Esophagus muscularis mucosa (tissue), 4 donors: ENCODE results near the gene CAMTA1. TPM values are rescaled to one million over a fixed set of nuclear protein-coding genes. Genes with fewer than 3 reads are reported as not detected.

ENCODE experiments used
- DNase-seq: peaks from one replicate; pipeline ENCODE4 v3.0.0-alpha.2; 2017; ENCODE audit errors: extremely low spot score
- H3K27ac ChIP-seq, 4 donors: fragments of 200-600 bp; sonication (generic); replicated peaks in 1 of 4; 1 replicate in 3 of 4; 2 replicates in 1 of 4; pipeline ENCODE4 v1.5.1; 2016 to 2019; ENCODE audit warnings: mild to moderate bottlenecking in 1 of 4
- H3K27me3 ChIP-seq, 4 donors: fragments of 200-600 bp; sonication (generic); one replicate each; pipeline versions ENCODE4 v1.5.1 to v1.6.0; 2016 to 2019
- H3K36me3 ChIP-seq, 4 donors: fragments of 200-600 bp; sonication (generic); one replicate each; pipeline ENCODE4 v1.5.1; 2016 to 2019
- H3K4me1 ChIP-seq, 4 donors: fragments of 200-600 bp; sonication (generic); one replicate each; pipeline ENCODE4 v1.5.1; 2016 to 2019
- H3K4me3 ChIP-seq, 4 donors: fragments of 200-600 bp; sonication (generic); 1 replicate in 2 of 4; 2 replicates in 2 of 4; pipeline ENCODE4 v1.5.1; 2016 to 2019; ENCODE audit warnings: mild to moderate bottlenecking in 4 of 4, moderate library complexity in 1 of 4
- H3K9me3 ChIP-seq, 4 donors: fragments of 200-600 bp; sonication (generic); 1 replicate in 3 of 4; 2 replicates in 1 of 4; pipeline ENCODE4 v1.5.1; 2016 to 2019
- EP300 ChIP-seq: sonication (generic); formaldehyde crosslinking; IDR thresholded peaks from one replicate; pipeline ENCODE4 v1.6.1; 2017; ENCODE audit warnings: antibody characterized with exemption
- POLR2A ChIP-seq: fragments of 450-650 bp; IDR thresholded peaks from one replicate; pipeline ENCODE4 v1.6.1; 2017; ENCODE audit warnings: antibody characterized with exemption, moderate library complexity, mild to moderate bottlenecking, low read depth
- POLR2AphosphoS5 ChIP-seq, 2 donors: sonication (generic); formaldehyde crosslinking; IDR thresholded peaks; one replicate each; pipeline ENCODE4 v1.6.1; 2017; ENCODE audit warnings: antibody characterized with exemption in 2 of 2
- WGBS: methylation state at CpG from one replicate; pipeline ENCODE4 v1.1.5; 2018; 5-methylcytosine and 5-hydroxymethylcytosine counted together
- intact Hi-C: fragments of 100-400 bp; cut with DNase I; formaldehyde crosslinking; loops from one replicate; pipeline ENCODE4 v1.15.1; 2023
- total RNA-seq, 4 donors: library from RNA; depleted of rRNA; stranded (reverse); fragments of >200 nt; gene quantifications; one replicate each; pipeline versions ENCODE4 v1.1.0 to v1.2.1, GENCODE V29; 2016
- TF ChIP-seq, protein P1 (sequence below), 3 experiments: fragments of 200-600 bp in 2 of 3; fragments of 450-650 bp in 1 of 3; sonication (generic) in 2 of 3; IDR thresholded peaks; one replicate each; pipeline ENCODE4 v1.5.1; 2017 to 2019; ENCODE audit warnings: antibody characterized with exemption in 3 of 3, mild to moderate bottlenecking in 2 of 3, moderate library complexity in 1 of 3

The CAMTA1 gene
- total RNA-seq, 4 donors from 2014 or later, result 109 to 226 (median 139) TPM

GRCh38 chr1:7032992-7033391 is 247.7 kb downstream of the CAMTA1 start:
- Histone ChIP-seq H3K4me1 (no peaks in the 10 kb centered on the region), H3K4me3 (no peak overlapping the region), H3K27ac (no peak overlapping the region), H3K9me3 (peaks cover 0 to 11% (median 7%) of the 10 kb centered on the region in 4 donors), H3K36me3 (no peaks in the 10 kb centered on the region), H3K27me3 (no peaks in the 10 kb centered on the region)
- no peak for DNase-seq
- intact Hi-C loops, result no loop called here
- 80% methylated on average over 2 of the region's 2 CpGs for WGBS
- TF ChIP-seq POLR2A, result no peak
- no peak for TF ChIP-seq EP300
- TF ChIP-seq, protein P1, sequence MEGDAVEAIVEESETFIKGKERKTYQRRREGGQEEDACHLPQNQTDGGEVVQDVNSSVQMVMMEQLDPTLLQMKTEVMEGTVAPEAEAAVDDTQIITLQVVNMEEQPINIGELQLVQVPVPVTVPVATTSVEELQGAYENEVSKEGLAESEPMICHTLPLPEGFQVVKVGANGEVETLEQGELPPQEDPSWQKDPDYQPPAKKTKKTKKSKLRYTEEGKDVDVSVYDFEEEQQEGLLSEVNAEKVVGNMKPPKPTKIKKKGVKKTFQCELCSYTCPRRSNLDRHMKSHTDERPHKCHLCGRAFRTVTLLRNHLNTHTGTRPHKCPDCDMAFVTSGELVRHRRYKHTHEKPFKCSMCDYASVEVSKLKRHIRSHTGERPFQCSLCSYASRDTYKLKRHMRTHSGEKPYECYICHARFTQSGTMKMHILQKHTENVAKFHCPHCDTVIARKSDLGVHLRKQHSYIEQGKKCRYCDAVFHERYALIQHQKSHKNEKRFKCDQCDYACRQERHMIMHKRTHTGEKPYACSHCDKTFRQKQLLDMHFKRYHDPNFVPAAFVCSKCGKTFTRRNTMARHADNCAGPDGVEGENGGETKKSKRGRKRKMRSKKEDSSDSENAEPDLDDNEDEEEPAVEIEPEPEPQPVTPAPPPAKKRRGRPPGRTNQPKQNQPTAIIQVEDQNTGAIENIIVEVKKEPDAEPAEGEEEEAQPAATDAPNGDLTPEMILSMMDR (IDR thresholded peaks at IDR 0.05), result no peak
- TF ChIP-seq POLR2AphosphoS5 (IDR thresholded peaks at IDR 0.05), result no peak

- 90% methylated on average over 8 of the region's 8 CpGs for WGBS
- no peaks in the 10 kb centered on the region for H3K27me3 ChIP-seq
- no peak for TF ChIP-seq POLR2A
- TF ChIP-seq, protein P1 (IDR thresholded peaks at IDR 0.05), result no peak
- TF ChIP-seq EP300, result no peak
- no peak for TF ChIP-seq POLR2AphosphoS5 (IDR thresholded peaks at IDR 0.05)
- H3K4me1 ChIP-seq, result no peaks in the 10 kb centered on the region
- no peak overlapping the region for H3K27ac ChIP-seq
- intact Hi-C loops, result no loop called here
- H3K4me3 ChIP-seq, result no peak overlapping the region
- DNase-seq, result no peak
- H3K9me3 ChIP-seq, result peaks cover 0 to 9% (median 6%) of the 10 kb centered on the region in 4 donors
- H3K36me3 ChIP-seq, result no peaks in the 10 kb centered on the region
Measured at GRCh38 chr1:7036386-7036785, 251.1 kb downstream of the CAMTA1 start.

DNA sequence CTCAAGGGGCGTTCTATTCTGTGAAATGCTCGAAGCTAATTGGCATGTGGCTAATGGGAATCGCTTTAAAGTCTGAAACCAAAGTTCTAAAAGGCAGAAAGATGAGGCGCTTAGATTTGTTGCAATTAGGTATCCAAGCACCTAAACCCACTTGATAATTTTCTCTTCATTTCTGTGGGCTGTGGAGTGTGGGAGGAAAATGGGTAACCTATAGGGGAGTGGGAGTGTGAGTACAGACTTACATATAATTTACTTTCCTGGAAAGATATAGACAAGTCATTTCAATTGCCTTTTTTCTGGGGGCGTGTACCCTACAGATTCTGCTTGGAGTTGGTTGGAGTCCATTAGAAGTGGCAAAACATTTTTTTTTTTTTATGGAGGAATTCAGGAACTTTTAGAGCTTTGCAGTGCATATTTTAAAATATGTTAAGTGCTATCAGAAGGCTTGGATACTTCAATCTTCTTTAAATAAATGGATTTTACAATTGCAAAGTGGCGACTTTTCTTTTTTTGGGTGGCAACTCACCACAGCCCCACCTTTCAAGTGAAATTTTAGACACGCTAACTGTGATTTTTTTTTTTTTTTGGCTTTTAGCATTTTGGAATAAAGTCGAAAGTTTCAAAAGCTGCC is 254.5 kb downstream of the CAMTA1 start:
- 93% methylated on average over 8 of the region's 8 CpGs for WGBS
- TF ChIP-seq, protein P1 (IDR thresholded peaks at IDR 0.05), result no peak
- TF ChIP-seq EP300, result no peak
- no peak for TF ChIP-seq POLR2A
- TF ChIP-seq POLR2AphosphoS5 (IDR thresholded peaks at IDR 0.05), result no peak

DNA sequence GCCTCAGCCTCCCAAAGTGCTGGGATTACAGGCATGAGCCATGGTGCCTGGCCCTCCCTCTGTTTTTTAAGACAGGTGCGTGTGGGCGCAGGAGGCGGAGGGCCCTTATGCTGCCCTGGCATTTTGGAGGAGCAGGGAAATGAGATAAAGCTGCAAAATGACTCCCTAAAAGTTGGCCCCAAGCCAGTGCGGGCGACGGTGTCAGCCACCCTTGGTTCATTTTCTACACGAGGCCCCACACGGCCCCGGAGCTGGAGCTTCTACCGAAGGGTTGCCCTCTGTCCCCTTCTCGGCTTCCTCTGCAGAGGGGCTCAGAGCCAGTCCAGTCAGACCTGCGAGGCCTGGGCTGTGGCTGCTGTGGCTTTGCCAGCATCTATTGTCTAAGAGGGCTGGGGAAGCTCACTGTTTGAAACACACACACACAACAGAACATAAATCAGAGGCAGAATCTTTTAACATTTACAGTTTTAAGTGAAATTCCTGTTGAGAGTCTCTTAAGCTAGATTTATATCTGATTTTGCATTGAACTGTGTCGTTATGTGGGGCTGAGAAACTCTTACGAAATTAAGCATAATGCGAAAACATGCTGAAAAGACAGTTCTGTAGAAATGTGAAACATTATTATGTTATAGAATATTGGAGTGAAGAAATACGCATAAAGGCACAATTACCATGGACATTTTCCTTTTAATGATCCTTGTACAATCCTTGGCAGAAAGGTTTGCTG is 255.9 kb downstream of the CAMTA1 start:
- DNase-seq, result no peak

More for the DNA sequence above, 254.5 kb downstream of the CAMTA1 start:
- peaks cover 0 to 28% (median 0%) of the 10 kb centered on the region in 4 donors for H3K27me3 ChIP-seq
- no peak overlapping the region for H3K27ac ChIP-seq
- H3K4me3 ChIP-seq, result no peak overlapping the region
- intact Hi-C loops, result loop anchor here (5.0 kb wide), 1 partner anchor 608 kb away; no protein-coding TSS in a partner anchor
- H3K36me3 ChIP-seq, result no peaks in the 10 kb centered on the region
- no peaks in the 10 kb centered on the region for H3K4me1 ChIP-seq
- H3K9me3 ChIP-seq, result no peaks in the 10 kb centered on the region
- no peak for DNase-seq

More for the DNA sequence above, 255.9 kb downstream of the CAMTA1 start:
- H3K9me3 ChIP-seq, result no peaks in the 10 kb centered on the region
- peaks cover 0 to 42% (median 0%) of the 10 kb centered on the region in 4 donors for H3K27me3 ChIP-seq
- no peak overlapping the region for H3K4me3 ChIP-seq
- WGBS, result 82% methylated on average over 16 of the region's 16 CpGs
- H3K36me3 ChIP-seq, result no peaks in the 10 kb centered on the region
- no peaks in the 10 kb centered on the region for H3K4me1 ChIP-seq
- intact Hi-C loops, result loop anchor here (5.0 kb wide), 1 partner anchor 606 kb away; no protein-coding TSS in a partner anchor
- TF ChIP-seq EP300 (no peak), POLR2A (no peak), POLR2AphosphoS5 (IDR thresholded peaks at IDR 0.05) (no peak)
- TF ChIP-seq, protein P1 (IDR thresholded peaks at IDR 0.05), result no peak
- H3K27ac ChIP-seq, result no peak overlapping the region
